Measurements from ENCODE around the gene UBE2G2. TPM values are rescaled to one million over a fixed set of nuclear protein-coding genes. Genes with fewer than 3 reads are reported as not detected.

The UBE2G2 gene
- total RNA-seq, 1 experiment from 2014 or later = 117 TPM

GRCh38 chr21:44735821-44736220, 65.8 kb downstream of the UBE2G2 start:
- Mint-ChIP-seq H3K27ac (no peak overlapping the region), H3K27me3 (ENCODE audit: low read depth) (peaks cover 22% of the 10 kb centered on the region), H3K36me3 (peaks cover 41% of the 10 kb centered on the region), H3K4me3 (no peak overlapping the region), H3K4me1 (peaks cover 28% of the 10 kb centered on the region), H3K9me3 (peaks cover 49% of the 10 kb centered on the region)
- DNase-seq (ENCODE audit: low spot score) = no peak
- ChIA-PET CTCF (interaction anchor here (1.0 to 1.6 kb wide), 2 partner anchors 13 to 58 kb away, joined by 3 to 7 read pairs; no protein-coding TSS in a partner anchor), POLR2A (interaction anchor here (0.6 kb wide), 1 partner anchor 433 kb away, joined by 3 read pairs; no protein-coding TSS in a partner anchor)
- no peak for ATAC-seq
- TF ChIP-seq GABPB1 (CRISPR knock-in tag; IDR thresholded peaks at IDR 0.05) (no peak), ATF1 (CRISPR knock-in tag; IDR thresholded peaks at IDR 0.05) (no peak), CBFB (CRISPR knock-in tag; IDR thresholded peaks at IDR 0.05; ENCODE audit: low read depth) (no peak), CREB1 (CRISPR knock-in tag; IDR thresholded peaks at IDR 0.05) (no peak), KAT7 (CRISPR knock-in tag; IDR thresholded peaks at IDR 0.05; ENCODE audit: borderline replicate concordance) (no peak), ZBTB21 (CRISPR knock-in tag; IDR thresholded peaks at IDR 0.05; ENCODE audit: borderline replicate concordance) (no peak), ZNF281 (CRISPR knock-in tag; IDR thresholded peaks at IDR 0.05) (no peak), ETV6 (CRISPR knock-in tag; IDR thresholded peaks at IDR 0.05) (no peak), NFYB (CRISPR knock-in tag; conservative IDR thresholded peaks at IDR 0.05; ENCODE audit: low read depth) (no peak), GRHL2 (CRISPR knock-in tag; IDR thresholded peaks at IDR 0.05; ENCODE audit: insufficient replicate concordance, severe bottlenecking) (no peak), ZNF263 (CRISPR knock-in tag; IDR thresholded peaks at IDR 0.05; ENCODE audit: low read depth) (no peak), TCF7 (CRISPR knock-in tag; IDR thresholded peaks at IDR 0.05; ENCODE audit: low read depth) (no peak), PREB (CRISPR knock-in tag; IDR thresholded peaks at IDR 0.05; ENCODE audit: borderline replicate concordance) (no peak), HMGXB4 (CRISPR knock-in tag; IDR thresholded peaks at IDR 0.05) (no peak)

- ATAC-seq (no peak), DNase-seq (ENCODE audit: low spot score) (no peak)
- TF ChIP-seq ZNF138 (CRISPR knock-in tag; conservative IDR thresholded peaks at IDR 0.05) (no peak), AFF4 (CRISPR knock-in tag; IDR thresholded peaks at IDR 0.05; ENCODE audit: borderline replicate concordance) (no peak), ZNF281 (CRISPR knock-in tag; IDR thresholded peaks at IDR 0.05) (no peak), PRDM15 (CRISPR knock-in tag; IDR thresholded peaks at IDR 0.05) (no peak)
- Mint-ChIP-seq H3K27ac (no peak overlapping the region), H3K9me3 (peaks cover 43% of the 10 kb centered on the region), H3K4me1 (peaks cover 21% of the 10 kb centered on the region), H3K4me3 (no peak overlapping the region), H3K36me3 (peaks cover 37% of the 10 kb centered on the region), H3K27me3 (ENCODE audit: low read depth) (peaks cover 20% of the 10 kb centered on the region)
- ChIA-PET POLR2A (no interaction called here), CTCF (interaction anchor here (1.0 kb wide), 1 partner anchor 59 kb away, joined by 3 read pairs; no protein-coding TSS in a partner anchor)
Observed at GRCh38 chr21:44734841-44735240, 66.8 kb downstream of the UBE2G2 start.
